ENCODE results near the gene FEM1C.
"Not testable (repeated sequence)": the region's sequence is repeated elsewhere in the genome, so short reads cannot be mapped to it uniquely, and the experiment has no call there.

Gene FEM1C

DNA sequence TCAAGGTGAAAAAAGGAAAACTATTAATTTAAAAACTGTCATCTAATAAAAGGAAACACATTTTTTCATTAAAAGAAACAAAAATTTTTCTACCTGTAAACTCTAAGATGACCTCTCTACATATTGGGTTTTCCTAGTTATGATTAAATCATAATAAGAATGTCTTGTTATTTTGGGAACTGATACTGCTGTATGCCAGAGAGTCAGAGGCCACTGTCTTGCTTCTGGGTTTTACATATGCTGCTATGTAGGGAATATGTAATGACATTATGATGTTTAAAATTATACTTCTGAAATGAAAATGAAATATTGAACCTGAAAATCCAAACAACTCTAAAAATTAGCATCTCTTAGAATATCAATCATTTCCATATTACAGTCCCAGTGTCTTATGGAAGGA lies 63.7 kb downstream of the FEM1C start:
- no peak overlapping the region for H3K4me3 ChIP-seq (ENCODE audit: low read depth, low read length)
- TF ChIP-seq, protein P1, sequence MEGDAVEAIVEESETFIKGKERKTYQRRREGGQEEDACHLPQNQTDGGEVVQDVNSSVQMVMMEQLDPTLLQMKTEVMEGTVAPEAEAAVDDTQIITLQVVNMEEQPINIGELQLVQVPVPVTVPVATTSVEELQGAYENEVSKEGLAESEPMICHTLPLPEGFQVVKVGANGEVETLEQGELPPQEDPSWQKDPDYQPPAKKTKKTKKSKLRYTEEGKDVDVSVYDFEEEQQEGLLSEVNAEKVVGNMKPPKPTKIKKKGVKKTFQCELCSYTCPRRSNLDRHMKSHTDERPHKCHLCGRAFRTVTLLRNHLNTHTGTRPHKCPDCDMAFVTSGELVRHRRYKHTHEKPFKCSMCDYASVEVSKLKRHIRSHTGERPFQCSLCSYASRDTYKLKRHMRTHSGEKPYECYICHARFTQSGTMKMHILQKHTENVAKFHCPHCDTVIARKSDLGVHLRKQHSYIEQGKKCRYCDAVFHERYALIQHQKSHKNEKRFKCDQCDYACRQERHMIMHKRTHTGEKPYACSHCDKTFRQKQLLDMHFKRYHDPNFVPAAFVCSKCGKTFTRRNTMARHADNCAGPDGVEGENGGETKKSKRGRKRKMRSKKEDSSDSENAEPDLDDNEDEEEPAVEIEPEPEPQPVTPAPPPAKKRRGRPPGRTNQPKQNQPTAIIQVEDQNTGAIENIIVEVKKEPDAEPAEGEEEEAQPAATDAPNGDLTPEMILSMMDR (conservative IDR thresholded peaks at IDR 0.05; ENCODE audit: low read depth, low read length), result no peak
- DNase-seq (ENCODE audit: low read depth), result no peak

DNA sequence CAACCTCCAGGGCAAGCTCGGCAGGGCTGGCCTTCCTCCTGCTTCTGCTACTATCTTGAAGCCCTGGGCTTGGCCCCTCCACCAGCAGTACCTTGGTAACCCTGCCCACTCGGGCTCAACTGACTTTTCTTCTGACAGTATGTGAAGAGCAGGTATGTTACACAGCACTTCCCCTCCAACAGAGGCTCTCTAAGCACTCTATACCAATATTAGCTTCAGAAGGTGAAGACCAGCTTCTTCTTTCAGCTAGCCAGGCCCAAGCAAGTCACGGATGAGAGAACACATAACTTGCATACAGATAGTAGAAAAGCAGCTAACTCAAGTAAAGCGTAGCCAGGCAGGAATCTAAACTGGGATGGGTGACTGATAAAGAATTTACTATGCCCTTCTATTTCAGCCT lies 64.3 kb downstream of the FEM1C start:
- DNase-seq (ENCODE audit: low read depth), result no peak
- H3K4me3 ChIP-seq (ENCODE audit: low read depth, low read length), result no peak overlapping the region
- TF ChIP-seq, protein P1 (conservative IDR thresholded peaks at IDR 0.05; ENCODE audit: low read depth, low read length), result no peak

- not testable (repeated sequence) for DNase-seq (ENCODE audit: low read depth); H3K4me3 ChIP-seq (ENCODE audit: low read depth, low read length)
These were observed 65.3 kb downstream of the FEM1C start for GRCh38 chr5:115479166-115479873.

GRCh38 chr5:115478281-115478680 lies 66.3 kb downstream of the FEM1C start:
- H3K4me3 ChIP-seq (ENCODE audit: low read depth, low read length), result no peak overlapping the region
- TF ChIP-seq, protein P1 (conservative IDR thresholded peaks at IDR 0.05; ENCODE audit: low read depth, low read length), result no peak
- no peak for DNase-seq (ENCODE audit: low read depth)

- H3K4me3 ChIP-seq (ENCODE audit: low read depth, low read length), result no peak overlapping the region
- TF ChIP-seq, protein P1 (conservative IDR thresholded peaks at IDR 0.05; ENCODE audit: low read depth, low read length), result no peak
- DNase-seq (ENCODE audit: low read depth), result no peak
These were observed 67.0 kb downstream of the FEM1C start for GRCh38 chr5:115477581-115477980.

- TF ChIP-seq, protein P1 (conservative IDR thresholded peaks at IDR 0.05; ENCODE audit: low read depth, low read length), result no peak
- DNase-seq (ENCODE audit: low read depth), result no peak
- H3K4me3 ChIP-seq (ENCODE audit: low read depth, low read length), result no peak overlapping the region
These were observed 68.8 kb downstream of the FEM1C start for GRCh38 chr5:115475788-115476187.

- no peak overlapping the region for H3K4me3 ChIP-seq (ENCODE audit: low read depth, low read length)
- TF ChIP-seq, protein P1 (conservative IDR thresholded peaks at IDR 0.05; ENCODE audit: low read depth, low read length), result no peak
- DNase-seq (ENCODE audit: low read depth), result no peak
These were observed 72.1 kb downstream of the FEM1C start for GRCh38 chr5:115472271-115473025.
